ENCODE data around the gene CFAP119. TPM values are rescaled to one million over a fixed set of nuclear protein-coding genes. Genes with fewer than 3 reads are reported as not detected.

The CFAP119 gene
- polyA plus RNA-seq, 1 donor (not counting 4 experiments of a cell fraction or from before 2014, with no cell fraction given), result 3.0 TPM

GRCh38 chr16:30747331-30747730, 14.5 kb downstream of the CFAP119 start:
- dilution Hi-C loops (cut with MboI; ENCODE audit: extremely low pct_ligation_motif_present, low sequenced_read_pairs), result no loop called here
- H3K36me3 ChIP-seq (ENCODE audit: control insufficient read depth in 2 of 2, extremely low read depth in 1 of 2, insufficient read depth in 2 of 2, low read length in 2 of 2), result peaks cover 21 to 37% of the 10 kb centered on the region in 2 experiments
- peak overlapping the region; percentile 73 for H3K4me2 ChIP-seq (ENCODE audit: control insufficient read depth, extremely low read depth, insufficient read depth, low read depth, low read length)
- peaks cover 15% of the 10 kb centered on the region for H3K4me1 ChIP-seq (ENCODE audit: control insufficient read depth, extremely low read depth, insufficient read depth, low read length)
- H4K20me1 ChIP-seq (ENCODE audit: control insufficient read depth, extremely low read depth, insufficient read depth, low read length), result peaks cover 4% of the 10 kb centered on the region
- H3K9me1 ChIP-seq (ENCODE audit: control insufficient read depth, extremely low read depth, insufficient read depth, low read length), result no peaks in the 10 kb centered on the region
- TF ChIP-seq CTCF (optimal IDR thresholded peaks at IDR 0.05 in 1 of 3, IDR thresholded peaks at IDR 0.05 in 1 of 3, conservative IDR thresholded peaks at IDR 0.05 in 1 of 3; ENCODE audit: extremely low read depth in 1 of 3, insufficient read depth in 2 of 3, low read length in 3 of 3), result no peak
- TF ChIP-seq EZH2 (IDR thresholded peaks at IDR 0.05; ENCODE audit: low read length), result no peak
- H3K27me3 ChIP-seq (ENCODE audit: control insufficient read depth, extremely low read depth, insufficient read depth, low read length), result no peaks in the 10 kb centered on the region
- no peaks in the 10 kb centered on the region for H3K9me3 ChIP-seq (ENCODE audit: control insufficient read depth, low read depth, low read length)
- H3K79me2 ChIP-seq (ENCODE audit: control insufficient read depth, insufficient read depth, low read length), result peaks cover 34% of the 10 kb centered on the region
- peak overlapping the region; percentile 69 for H3K9ac ChIP-seq (ENCODE audit: control insufficient read depth, extremely low read depth, insufficient read depth, low read length)
- peak overlapping the region in 1 of 3 experiments; percentile 65 for H3K4me3 ChIP-seq (ENCODE audit: control insufficient read depth in 2 of 3, extremely low read depth in 1 of 3, insufficient read depth in 2 of 3, low read depth in 1 of 3, low read length in 3 of 3)
- no peak overlapping the region for H2AFZ ChIP-seq (ENCODE audit: control insufficient read depth, low read length)
- FAIRE-seq (peak; percentile 26), DNase-seq (ENCODE audit: low read depth, low spot score) (no peak)
- peak overlapping the region; percentile 65 for H3K27ac ChIP-seq (ENCODE audit: control insufficient read depth, insufficient read depth, low read length)

- no peak overlapping the region for H3K9ac ChIP-seq (ENCODE audit: control insufficient read depth, extremely low read depth, insufficient read depth, low read length)
- H3K27ac ChIP-seq (ENCODE audit: control insufficient read depth, insufficient read depth, low read length), result peak overlapping the region; percentile 65
- no peak overlapping the region for H3K4me2 ChIP-seq (ENCODE audit: control insufficient read depth, extremely low read depth, insufficient read depth, low read depth, low read length)
- dilution Hi-C loops (cut with MboI; ENCODE audit: extremely low pct_ligation_motif_present, low sequenced_read_pairs), result no loop called here
- no peak overlapping the region for H3K4me3 ChIP-seq (ENCODE audit: control insufficient read depth in 2 of 3, extremely low read depth in 1 of 3, insufficient read depth in 2 of 3, low read depth in 1 of 3, low read length in 3 of 3)
- peaks cover 21% of the 10 kb centered on the region for H3K4me1 ChIP-seq (ENCODE audit: control insufficient read depth, extremely low read depth, insufficient read depth, low read length)
- DNase-seq (ENCODE audit: low read depth, low spot score) (no peak), FAIRE-seq (no peak)
- H3K36me3 ChIP-seq (ENCODE audit: control insufficient read depth in 2 of 2, extremely low read depth in 1 of 2, insufficient read depth in 2 of 2, low read length in 2 of 2), result peaks cover 19 to 37% of the 10 kb centered on the region in 2 experiments
- H3K79me2 ChIP-seq (ENCODE audit: control insufficient read depth, insufficient read depth, low read length), result peaks cover 37% of the 10 kb centered on the region
- peaks cover 4% of the 10 kb centered on the region for H4K20me1 ChIP-seq (ENCODE audit: control insufficient read depth, extremely low read depth, insufficient read depth, low read length)
- TF ChIP-seq CTCF (optimal IDR thresholded peaks at IDR 0.05 in 1 of 3, IDR thresholded peaks at IDR 0.05 in 1 of 3, conservative IDR thresholded peaks at IDR 0.05 in 1 of 3; ENCODE audit: extremely low read depth in 1 of 3, insufficient read depth in 2 of 3, low read length in 3 of 3) (no peak), EZH2 (IDR thresholded peaks at IDR 0.05; ENCODE audit: low read length) (no peak)
- H3K9me1 ChIP-seq (ENCODE audit: control insufficient read depth, extremely low read depth, insufficient read depth, low read length), result no peaks in the 10 kb centered on the region
- no peak overlapping the region for H2AFZ ChIP-seq (ENCODE audit: control insufficient read depth, low read length)
- H3K27me3 ChIP-seq (ENCODE audit: control insufficient read depth, extremely low read depth, insufficient read depth, low read length), result no peaks in the 10 kb centered on the region
- no peaks in the 10 kb centered on the region for H3K9me3 ChIP-seq (ENCODE audit: control insufficient read depth, low read depth, low read length)
Observed at GRCh38 chr16:30746638-30747175, 15.2 kb downstream of the CFAP119 start.
